ENCODE data around the gene SMARCC2. TPM values are rescaled to one million over a fixed set of nuclear protein-coding genes. Genes with fewer than 3 reads are reported as not detected.
"Not testable (repeated sequence)": the region's sequence is repeated elsewhere in the genome, so short reads cannot be mapped to it uniquely, and the experiment has no call there.

The SMARCC2 gene
- total RNA-seq, 2 experiments from 2014 or later: 68.3 to 137 TPM

- peak overlapping the region; percentile 98 for H3K4me3 ChIP-seq (ENCODE audit: low read depth, low read length, poor library complexity, severe bottlenecking)
- TF ChIP-seq EZH2phosphoT487 (IDR thresholded peaks at IDR 0.05; ENCODE audit: borderline replicate concordance, low read depth, low read length) (no peak), CTCF (conservative IDR thresholded peaks at IDR 0.05; ENCODE audit: low read length) (peak; percentile 72)
- DNase-seq (ENCODE audit: low spot score): peak; percentile 85
- H3K27ac ChIP-seq (ENCODE audit: low read depth, low read length, poor library complexity, severe bottlenecking): peak overlapping the region; percentile 82
- BruUV-seq (replicated peaks): TSS peak; percentile 23
- H3K9me2 ChIP-seq (ENCODE audit: insufficient read depth, low read length): no peaks in the 10 kb centered on the region
- H4K20me1 ChIP-seq (ENCODE audit: insufficient read depth, low read length): peaks cover 9% of the 10 kb centered on the region; the same call in 1 of the 2 replicates
- POLR2A ChIA-PET: interaction anchor here (0.5 to 1.7 kb wide), 3 partner anchors 28 to 33 kb away, joined by 4 to 9 read pairs (median 4); partner anchors contain the start of gene ESYT1
- peak overlapping the region; percentile 61; the same call in 1 of the 2 replicates for H2AFZ ChIP-seq (ENCODE audit: low read length)
- H3K79me2 ChIP-seq (ENCODE audit: insufficient read depth, low read depth, low read length): peaks cover 37% of the 10 kb centered on the region
- intact Hi-C loops (cut with micrococcal nuclease; ENCODE audit: unreplicated experiment): loop anchor here (1.0 to 2.0 kb wide), 3 partner anchors 31 to 38 kb away; partner anchors contain the start of gene SMARCC2
- H3K9me3 ChIP-seq (ENCODE audit: low read length): no peaks in the 10 kb centered on the region
- peaks cover 51% of the 10 kb centered on the region for H3K4me1 ChIP-seq (ENCODE audit: insufficient read depth, low read length, poor library complexity, severe bottlenecking)
- peak overlapping the region; percentile 96 for H3K4me2 ChIP-seq (ENCODE audit: low read length)
- peaks cover 46% of the 10 kb centered on the region for H3K36me3 ChIP-seq (ENCODE audit: insufficient read depth, low read length)
- CTCF ChIA-PET (ENCODE audit: unreplicated experiment): no interaction called here
Observed at GRCh38 chr12:56157201-56158028, 31.9 kb downstream of the SMARCC2 start.

GRCh38 chr12:56156464-56157200, 32.7 kb downstream of the SMARCC2 start:
- Histone ChIP-seq H3K27ac (ENCODE audit: low read depth, low read length, poor library complexity, severe bottlenecking) (peak overlapping the region; percentile 82), H3K4me1 (ENCODE audit: insufficient read depth, low read length, poor library complexity, severe bottlenecking) (peaks cover 51% of the 10 kb centered on the region), H3K4me3 (ENCODE audit: low read depth, low read length, poor library complexity, severe bottlenecking) (peak overlapping the region; percentile 98), H2AFZ (ENCODE audit: low read length) (peak overlapping the region; percentile 61; the same call in 1 of the 2 replicates), H3K79me2 (ENCODE audit: insufficient read depth, low read depth, low read length) (peaks cover 37% of the 10 kb centered on the region), H3K36me3 (ENCODE audit: insufficient read depth, low read length) (peaks cover 39% of the 10 kb centered on the region), H3K4me2 (ENCODE audit: low read length) (peak overlapping the region; percentile 96)
- CTCF ChIA-PET (ENCODE audit: unreplicated experiment); BruUV-seq (replicated peaks); H4K20me1 ChIP-seq (ENCODE audit: insufficient read depth, low read length); H3K9me3 ChIP-seq (ENCODE audit: low read length); DNase-seq (ENCODE audit: low spot score); H3K9me2 ChIP-seq (ENCODE audit: insufficient read depth, low read length): not testable (repeated sequence)
- intact Hi-C loops (cut with micrococcal nuclease; ENCODE audit: unreplicated experiment): loop anchor here (1.0 kb wide), 1 partner anchor 37 kb away; no protein-coding TSS in a partner anchor
- POLR2A ChIA-PET: interaction anchor here (0.7 to 1.1 kb wide), 3 partner anchors 28 to 201 kb away, joined by 3 to 4 read pairs (median 4); no protein-coding TSS in a partner anchor

- H3K4me2 ChIP-seq (ENCODE audit: low read length): no peak overlapping the region
- POLR2A ChIA-PET: no interaction called here
- peaks cover 33% of the 10 kb centered on the region for H3K79me2 ChIP-seq (ENCODE audit: insufficient read depth, low read depth, low read length)
- no peak overlapping the region for H3K27ac ChIP-seq (ENCODE audit: low read depth, low read length, poor library complexity, severe bottlenecking)
- no peak for TF ChIP-seq CTCF (conservative IDR thresholded peaks at IDR 0.05; ENCODE audit: low read length)
- no peak for TF ChIP-seq EZH2phosphoT487 (IDR thresholded peaks at IDR 0.05; ENCODE audit: borderline replicate concordance, low read depth, low read length)
- peaks cover 9% of the 10 kb centered on the region; the same call in 1 of the 2 replicates for H4K20me1 ChIP-seq (ENCODE audit: insufficient read depth, low read length)
- CTCF ChIA-PET (ENCODE audit: unreplicated experiment): no interaction called here
- intact Hi-C loops (cut with micrococcal nuclease; ENCODE audit: unreplicated experiment): no loop called here
- no peak for DNase-seq (ENCODE audit: low spot score)
- H3K4me1 ChIP-seq (ENCODE audit: insufficient read depth, low read length, poor library complexity, severe bottlenecking): peaks cover 48% of the 10 kb centered on the region
- no TSS peak for BruUV-seq (replicated peaks)
- no peaks in the 10 kb centered on the region for H3K9me2 ChIP-seq (ENCODE audit: insufficient read depth, low read length)
- H3K9me3 ChIP-seq (ENCODE audit: low read length): no peaks in the 10 kb centered on the region
- H3K36me3 ChIP-seq (ENCODE audit: insufficient read depth, low read length): peaks cover 26% of the 10 kb centered on the region
- H2AFZ ChIP-seq (ENCODE audit: low read length): no peak overlapping the region
- H3K4me3 ChIP-seq (ENCODE audit: low read depth, low read length, poor library complexity, severe bottlenecking): no peak overlapping the region
Observed at GRCh38 chr12:56155256-56155845, 33.9 kb downstream of the SMARCC2 start.
